ENCODE data around the gene MEIS2.

MEIS2 gene

DNA sequence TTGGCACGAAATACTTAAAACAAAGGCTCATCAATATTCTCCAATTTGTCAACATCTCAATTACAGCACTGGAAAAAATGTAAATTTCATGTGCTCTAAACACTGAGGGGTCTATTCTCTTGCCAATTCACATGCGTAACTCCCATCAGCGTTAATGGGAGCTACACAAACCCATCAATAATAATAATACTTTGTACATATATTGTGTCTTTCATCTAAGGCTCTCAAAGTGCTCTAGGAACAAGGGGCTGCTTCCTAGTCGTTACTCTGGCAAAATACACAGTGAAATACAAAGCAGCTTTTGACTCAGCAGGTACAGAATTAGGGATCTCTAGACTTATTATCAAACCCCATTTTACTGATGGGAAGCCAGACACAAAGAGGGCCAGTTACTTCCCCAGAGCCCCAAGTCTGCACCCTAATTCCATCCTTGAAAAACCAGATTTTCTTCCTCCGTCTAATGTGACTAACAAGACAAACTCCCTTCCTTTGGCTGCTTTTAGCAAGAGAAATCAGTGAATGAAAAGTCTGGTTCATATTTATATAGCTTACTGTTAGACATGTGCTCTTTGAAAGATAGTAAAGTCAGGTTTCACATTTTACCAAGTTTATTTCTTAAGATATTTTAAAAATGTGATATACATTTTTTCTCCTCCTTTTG lies 20.0 kb downstream of the MEIS2 start:
- Histone ChIP-seq H3K4me3 (ENCODE audit: low read depth, low read length) (no peak overlapping the region), H3K9me3 (ENCODE audit: control insufficient read depth, insufficient read depth, low read depth, low read length) (no peaks in the 10 kb centered on the region), H3K4me1 (ENCODE audit: control insufficient read depth, insufficient read depth, low read length) (peaks cover 29% of the 10 kb centered on the region), H3K36me3 (ENCODE audit: control insufficient read depth in 2 of 2, insufficient read depth in 1 of 2, low read length in 2 of 2) (peaks cover 0 to 19% of the 10 kb centered on the region in 2 experiments; a peak in 2 of 3 replicates), H3K27ac (ENCODE audit: extremely low read depth, low read depth, low read length) (peak overlapping the region; percentile 8; the same call in 1 of the 2 replicates)
- POLR2A ChIA-PET, result no interaction called here
- no peak for TF ChIP-seq ZSCAN18 (tag by site-specific recombination; IDR thresholded peaks at IDR 0.05)
- TF ChIP-seq, protein P1, sequence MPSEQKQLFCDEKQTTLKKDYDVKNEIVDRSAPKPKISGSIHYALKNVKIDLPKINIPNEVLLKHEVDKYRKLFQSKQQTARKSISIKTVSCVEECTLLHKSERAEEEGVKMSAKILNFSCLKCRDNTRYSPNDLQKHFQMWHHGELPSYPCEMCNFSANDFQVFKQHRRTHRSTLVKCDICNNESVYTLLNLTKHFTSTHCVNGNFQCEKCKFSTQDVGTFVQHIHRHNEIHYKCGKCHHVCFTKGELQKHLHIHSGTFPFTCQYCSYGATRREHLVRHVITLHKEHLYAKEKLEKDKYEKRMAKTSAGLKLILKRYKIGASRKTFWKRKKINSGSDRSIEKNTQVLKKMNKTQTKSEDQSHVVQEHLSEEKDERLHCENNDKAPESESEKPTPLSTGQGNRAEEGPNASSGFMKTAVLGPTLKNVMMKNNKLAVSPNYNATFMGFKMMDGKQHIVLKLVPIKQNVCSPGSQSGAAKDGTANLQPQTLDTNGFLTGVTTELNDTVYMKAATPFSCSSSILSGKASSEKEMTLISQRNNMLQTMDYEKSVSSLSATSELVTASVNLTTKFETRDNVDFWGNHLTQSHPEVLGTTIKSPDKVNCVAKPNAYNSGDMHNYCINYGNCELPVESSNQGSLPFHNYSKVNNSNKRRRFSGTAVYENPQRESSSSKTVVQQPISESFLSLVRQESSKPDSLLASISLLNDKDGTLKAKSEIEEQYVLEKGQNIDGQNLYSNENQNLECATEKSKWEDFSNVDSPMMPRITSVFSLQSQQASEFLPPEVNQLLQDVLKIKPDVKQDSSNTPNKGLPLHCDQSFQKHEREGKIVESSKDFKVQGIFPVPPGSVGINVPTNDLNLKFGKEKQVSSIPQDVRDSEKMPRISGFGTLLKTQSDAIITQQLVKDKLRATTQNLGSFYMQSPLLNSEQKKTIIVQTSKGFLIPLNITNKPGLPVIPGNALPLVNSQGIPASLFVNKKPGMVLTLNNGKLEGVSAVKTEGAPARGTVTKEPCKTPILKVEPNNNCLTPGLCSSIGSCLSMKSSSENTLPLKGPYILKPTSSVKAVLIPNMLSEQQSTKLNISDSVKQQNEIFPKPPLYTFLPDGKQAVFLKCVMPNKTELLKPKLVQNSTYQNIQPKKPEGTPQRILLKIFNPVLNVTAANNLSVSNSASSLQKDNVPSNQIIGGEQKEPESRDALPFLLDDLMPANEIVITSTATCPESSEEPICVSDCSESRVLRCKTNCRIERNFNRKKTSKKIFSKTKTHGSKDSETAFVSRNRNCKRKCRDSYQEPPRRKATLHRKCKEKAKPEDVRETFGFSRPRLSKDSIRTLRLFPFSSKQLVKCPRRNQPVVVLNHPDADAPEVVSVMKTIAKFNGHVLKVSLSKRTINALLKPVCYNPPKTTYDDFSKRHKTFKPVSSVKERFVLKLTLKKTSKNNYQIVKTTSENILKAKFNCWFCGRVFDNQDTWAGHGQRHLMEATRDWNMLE (tag by site-specific recombination; conservative IDR thresholded peaks at IDR 0.05; ENCODE audit: low read depth), result no peak
- TF ChIP-seq BCL11A (tag by site-specific recombination; IDR thresholded peaks at IDR 0.05; ENCODE audit: low read depth), result no peak
- no peak for TF ChIP-seq ZNF629 (tag by site-specific recombination; IDR thresholded peaks at IDR 0.05)
- TF ChIP-seq, protein P2, sequence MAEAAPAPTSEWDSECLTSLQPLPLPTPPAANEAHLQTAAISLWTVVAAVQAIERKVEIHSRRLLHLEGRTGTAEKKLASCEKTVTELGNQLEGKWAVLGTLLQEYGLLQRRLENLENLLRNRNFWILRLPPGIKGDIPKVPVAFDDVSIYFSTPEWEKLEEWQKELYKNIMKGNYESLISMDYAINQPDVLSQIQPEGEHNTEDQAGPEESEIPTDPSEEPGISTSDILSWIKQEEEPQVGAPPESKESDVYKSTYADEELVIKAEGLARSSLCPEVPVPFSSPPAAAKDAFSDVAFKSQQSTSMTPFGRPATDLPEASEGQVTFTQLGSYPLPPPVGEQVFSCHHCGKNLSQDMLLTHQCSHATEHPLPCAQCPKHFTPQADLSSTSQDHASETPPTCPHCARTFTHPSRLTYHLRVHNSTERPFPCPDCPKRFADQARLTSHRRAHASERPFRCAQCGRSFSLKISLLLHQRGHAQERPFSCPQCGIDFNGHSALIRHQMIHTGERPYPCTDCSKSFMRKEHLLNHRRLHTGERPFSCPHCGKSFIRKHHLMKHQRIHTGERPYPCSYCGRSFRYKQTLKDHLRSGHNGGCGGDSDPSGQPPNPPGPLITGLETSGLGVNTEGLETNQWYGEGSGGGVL (tag by site-specific recombination; IDR thresholded peaks at IDR 0.05), result no peak
- TF ChIP-seq ZNF596 (tag by site-specific recombination; IDR thresholded peaks at IDR 0.05), result no peak
- no peak for TF ChIP-seq ZFP69B (tag by site-specific recombination; IDR thresholded peaks at IDR 0.05)
- no peak for TF ChIP-seq KLF9 (tag by site-specific recombination; IDR thresholded peaks at IDR 0.05; ENCODE audit: low read depth)
- TF ChIP-seq GLIS1 (tag by site-specific recombination; IDR thresholded peaks at IDR 0.05), result no peak
- TF ChIP-seq ZNF561 (tag by site-specific recombination; IDR thresholded peaks at IDR 0.05; ENCODE audit: borderline replicate concordance), result no peak
- TF ChIP-seq ZNF324 (tag by site-specific recombination; IDR thresholded peaks at IDR 0.05), result no peak
- TF ChIP-seq GLI2 (tag by site-specific recombination; IDR thresholded peaks at IDR 0.05; ENCODE audit: borderline replicate concordance, low read depth), result no peak
- TF ChIP-seq ZNF416 (tag by site-specific recombination; IDR thresholded peaks at IDR 0.05), result no peak
- no peak for TF ChIP-seq YY2 (tag by site-specific recombination; IDR thresholded peaks at IDR 0.05)
- CTCF ChIA-PET, result no interaction called here

DNA sequence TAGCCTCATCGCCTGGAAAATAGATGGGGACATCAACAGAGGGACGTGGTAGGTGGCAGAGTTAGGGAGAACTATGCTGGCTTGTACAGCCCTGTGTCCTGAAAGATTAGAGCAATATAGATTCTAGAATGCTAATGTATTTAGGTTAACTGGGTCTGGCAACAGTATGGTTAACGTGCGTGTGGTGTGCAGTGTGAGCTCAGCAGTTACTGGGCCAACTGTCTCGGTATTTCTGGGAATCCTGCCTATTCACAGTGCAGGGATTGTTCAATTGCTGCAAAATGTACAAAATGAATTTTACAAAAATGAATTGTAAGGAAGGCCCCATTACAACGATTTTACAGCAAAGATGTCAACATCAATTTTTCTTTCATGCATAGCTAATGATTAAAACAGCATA lies 20.6 kb downstream of the MEIS2 start:
- Histone ChIP-seq H3K27ac (ENCODE audit: extremely low read depth, low read depth, low read length) (peak overlapping the region; percentile 8; the same call in 1 of the 2 replicates), H3K4me3 (ENCODE audit: low read depth, low read length) (no peak overlapping the region), H3K4me1 (ENCODE audit: control insufficient read depth, insufficient read depth, low read length) (peaks cover 29% of the 10 kb centered on the region), H3K9me3 (ENCODE audit: control insufficient read depth, insufficient read depth, low read depth, low read length) (no peaks in the 10 kb centered on the region), H3K36me3 (ENCODE audit: control insufficient read depth in 2 of 2, insufficient read depth in 1 of 2, low read length in 2 of 2) (peaks cover 0 to 16% of the 10 kb centered on the region in 2 experiments; a peak in 1 of 3 replicates)
- ChIA-PET CTCF (no interaction called here), POLR2A (no interaction called here)
- TF ChIP-seq ZNF549 (tag by site-specific recombination; IDR thresholded peaks at IDR 0.05) (no peak), GLI2 (tag by site-specific recombination; IDR thresholded peaks at IDR 0.05; ENCODE audit: borderline replicate concordance, low read depth) (no peak), ZNF558 (tag by site-specific recombination; IDR thresholded peaks at IDR 0.05) (no peak), INSM2 (tag by site-specific recombination; IDR thresholded peaks at IDR 0.05) (no peak), GLI4 (tag by site-specific recombination; IDR thresholded peaks at IDR 0.05) (no peak), ZSCAN23 (tag by site-specific recombination; IDR thresholded peaks at IDR 0.05) (no peak)
- TF ChIP-seq, protein P3, sequence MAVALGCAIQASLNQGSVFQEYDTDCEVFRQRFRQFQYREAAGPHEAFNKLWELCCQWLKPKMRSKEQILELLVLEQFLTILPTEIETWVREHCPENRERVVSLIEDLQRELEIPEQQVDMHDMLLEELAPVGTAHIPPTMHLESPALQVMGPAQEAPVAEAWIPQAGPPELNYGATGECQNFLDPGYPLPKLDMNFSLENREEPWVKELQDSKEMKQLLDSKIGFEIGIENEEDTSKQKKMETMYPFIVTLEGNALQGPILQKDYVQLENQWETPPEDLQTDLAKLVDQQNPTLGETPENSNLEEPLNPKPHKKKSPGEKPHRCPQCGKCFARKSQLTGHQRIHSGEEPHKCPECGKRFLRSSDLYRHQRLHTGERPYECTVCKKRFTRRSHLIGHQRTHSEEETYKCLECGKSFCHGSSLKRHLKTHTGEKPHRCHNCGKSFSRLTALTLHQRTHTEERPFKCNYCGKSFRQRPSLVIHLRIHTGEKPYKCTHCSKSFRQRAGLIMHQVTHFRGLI (tag by site-specific recombination; IDR thresholded peaks at IDR 0.05), result no peak

Measured in HEK293 (cell line).